HG02870 (cell line): Measurements from ENCODE around the gene C16orf95.

Source experiments
- ATAC-seq: cut with Tn5 transposase; IDR thresholded peaks from one replicate; pipeline ENCODE4 v1.9.1; 2021; ENCODE audit warnings: mild to moderate bottlenecking, moderate library complexity; ENCODE audit not compliant: unreplicated experiment

C16orf95 gene

GRCh38 chr16:87319997-87320491 is 2.9 kb upstream of the C16orf95 start:
- no peak for ATAC-seq

GRCh38 chr16:87319011-87319410 is 1.8 kb upstream of the C16orf95 start:
- no peak for ATAC-seq

- no peak for ATAC-seq
Measured at GRCh38 chr16:87317750-87318644, 805 bp upstream of the C16orf95 start.

DNA sequence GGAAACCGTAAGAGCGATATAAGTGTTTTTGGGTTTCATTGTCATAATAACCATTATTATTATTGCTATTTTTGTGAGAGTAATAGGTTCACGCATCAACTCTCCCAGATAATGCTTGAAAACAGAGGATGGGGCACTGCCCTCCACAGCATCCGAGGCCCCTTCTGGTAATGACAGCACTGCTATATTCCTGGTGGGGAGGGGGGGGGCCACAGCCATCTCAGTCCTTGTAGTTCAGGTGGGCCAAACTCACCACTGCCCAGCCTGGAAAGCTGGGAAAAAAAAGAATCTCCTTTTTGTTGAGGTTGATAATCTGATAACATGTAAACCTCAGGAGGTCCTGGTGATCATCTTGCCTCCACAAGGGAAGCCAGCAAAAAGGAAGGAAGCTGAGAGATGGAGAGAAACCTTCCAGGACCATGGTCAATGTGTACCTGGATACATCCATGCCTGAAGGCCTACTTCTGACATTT is 706 bp downstream of the C16orf95 start:
- no peak for ATAC-seq

- no peak for ATAC-seq
Measured at GRCh38 chr16:87314990-87315420, 2.2 kb downstream of the C16orf95 start.

- ATAC-seq = no peak
Measured at GRCh38 chr16:87312008-87312407, 5.2 kb downstream of the C16orf95 start.

GRCh38 chr16:87311387-87311786 is 5.8 kb downstream of the C16orf95 start:
- no peak for ATAC-seq

DNA sequence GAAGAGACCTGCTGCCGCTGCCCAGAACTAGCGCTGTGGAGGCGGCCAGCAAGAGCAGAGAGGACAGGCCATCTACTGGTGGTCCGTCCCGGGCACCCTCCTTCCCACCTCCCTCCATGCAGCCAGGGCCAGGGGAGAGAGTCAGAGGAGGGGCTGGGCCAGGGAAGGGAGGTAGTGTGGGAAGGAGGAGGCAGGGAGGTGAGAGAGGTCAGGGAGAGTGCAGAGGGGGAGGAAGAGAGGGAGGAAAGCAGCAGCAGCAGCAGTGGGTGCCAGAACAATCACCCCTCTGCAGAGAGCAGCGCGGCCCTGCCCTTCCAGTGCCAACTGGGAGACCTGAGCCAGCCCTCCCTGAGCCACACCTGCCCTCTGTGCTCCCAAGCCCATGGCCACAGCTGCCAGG is 6.6 kb downstream of the C16orf95 start:
- ATAC-seq = no peak

DNA sequence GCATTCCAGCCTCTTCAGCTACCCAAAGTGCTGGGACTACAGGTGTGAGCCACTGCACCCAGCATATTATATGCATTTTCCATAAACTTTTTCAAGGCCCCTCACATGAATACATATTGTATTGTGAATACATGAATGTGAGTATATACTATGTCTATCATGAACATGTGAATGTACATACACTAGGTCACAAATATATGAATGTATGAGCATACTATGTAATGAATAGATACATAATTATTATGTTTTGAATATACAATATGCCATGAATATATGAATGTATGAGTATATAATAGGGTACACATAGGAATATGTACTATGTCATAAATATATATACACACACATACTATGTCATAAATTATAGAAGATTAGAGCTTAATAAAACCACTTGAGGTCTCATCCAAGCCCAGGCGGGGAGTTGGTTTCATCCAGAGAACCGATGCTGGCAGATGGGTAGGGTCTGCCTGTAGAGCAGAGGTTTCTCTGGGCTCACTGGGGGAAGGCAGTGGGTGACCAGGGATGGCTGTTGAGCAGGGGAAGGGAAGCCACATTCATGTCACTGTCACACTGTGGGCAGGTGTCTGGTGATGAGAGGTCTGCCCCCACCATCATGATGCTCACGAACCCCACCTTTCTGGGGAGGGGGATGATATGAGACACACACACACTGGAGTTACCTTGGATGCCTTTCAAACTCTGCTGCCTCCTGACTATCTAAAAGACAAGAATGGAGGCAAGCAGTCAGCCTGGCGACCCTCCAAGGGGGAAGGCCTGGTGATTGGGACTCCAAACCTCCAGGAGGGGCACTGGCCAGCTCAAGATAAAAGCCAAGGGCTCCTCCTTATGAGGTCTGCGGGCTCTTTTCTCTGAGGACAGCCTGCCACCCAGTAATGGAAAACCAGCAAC is 7.3 kb downstream of the C16orf95 start:
- ATAC-seq = no peak

GRCh38 chr16:87308826-87309225 is 8.4 kb downstream of the C16orf95 start:
- ATAC-seq = no peak

DNA sequence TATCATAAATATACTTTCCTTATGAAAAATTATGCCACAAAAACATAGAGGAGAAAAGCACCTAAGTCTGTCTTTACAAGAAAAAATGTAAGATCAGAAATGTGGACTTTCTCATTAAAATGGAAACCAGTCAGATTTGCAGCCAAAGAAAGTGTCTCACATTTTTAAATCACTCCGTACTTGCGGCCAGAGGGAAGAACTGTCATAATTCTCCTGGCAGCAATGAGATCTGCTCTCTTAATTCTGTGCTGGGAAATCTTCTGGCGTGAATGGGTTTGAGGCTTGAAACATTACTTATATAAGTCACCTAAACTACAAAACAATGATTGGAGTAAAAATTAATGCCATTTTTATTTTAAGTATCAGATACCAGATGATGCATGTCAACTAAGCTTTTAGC is 10.7 kb downstream of the C16orf95 start:
- ATAC-seq = no peak

GRCh38 chr16:87305505-87306391 is 11.4 kb downstream of the C16orf95 start:
- no peak for ATAC-seq

- ATAC-seq = no peak
Measured at GRCh38 chr16:87304951-87305350, 12.2 kb downstream of the C16orf95 start.

- no peak for ATAC-seq
Measured at GRCh38 chr16:87303962-87304521, 13.2 kb downstream of the C16orf95 start.

DNA sequence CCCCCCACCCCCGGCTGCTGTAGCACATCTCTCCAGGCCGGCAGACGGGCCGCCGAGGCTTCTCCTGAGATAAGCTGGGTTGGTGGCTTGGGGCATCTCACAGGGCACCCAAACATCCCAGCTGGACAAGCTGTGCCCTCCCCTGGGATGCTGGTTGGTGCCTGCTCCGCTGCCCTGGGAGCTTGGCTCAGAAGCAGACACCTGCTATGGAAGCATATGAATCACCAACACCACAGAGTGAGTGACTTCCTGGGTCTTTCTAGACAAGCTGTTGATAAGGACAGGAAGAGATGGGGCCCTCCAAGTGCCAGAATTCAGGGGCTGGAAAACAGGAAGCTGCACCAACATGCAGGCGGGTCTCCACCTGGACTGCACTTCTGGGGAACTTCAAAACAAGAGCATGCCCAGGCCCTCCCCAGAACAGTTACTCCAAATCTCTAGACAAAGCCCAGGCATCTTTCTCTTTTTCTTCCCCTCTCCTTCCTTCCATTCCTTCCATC is 13.7 kb downstream of the C16orf95 start:
- ATAC-seq = no peak

DNA sequence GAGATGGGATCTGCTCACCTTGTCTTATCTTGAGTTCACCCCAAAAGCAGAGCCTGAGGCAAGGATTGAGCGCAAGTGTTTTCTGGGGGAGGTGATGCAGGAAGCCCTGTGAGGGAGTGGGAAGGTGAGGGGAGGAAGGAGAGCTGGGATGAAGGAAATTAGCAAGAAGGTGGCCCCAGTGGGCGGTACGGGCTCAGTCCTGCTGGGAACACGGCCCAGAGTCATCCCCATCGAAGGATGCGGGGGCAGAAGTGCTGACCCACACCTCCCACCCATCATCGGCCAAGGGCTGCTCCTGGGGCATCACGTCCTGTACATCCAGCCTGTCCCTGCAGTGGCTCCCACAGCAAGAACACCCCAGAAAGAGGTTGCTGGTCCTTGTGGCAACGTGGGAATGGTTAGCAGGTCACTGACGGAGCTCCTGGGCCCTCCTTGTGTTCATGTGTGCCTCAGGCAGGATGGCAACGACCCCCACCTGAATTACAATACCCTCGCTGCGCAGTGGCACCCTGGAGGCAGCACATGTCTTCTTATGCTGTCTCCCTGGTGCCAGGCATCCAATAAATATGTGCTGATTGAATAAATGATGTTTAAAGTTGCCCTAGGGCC is 18.2 kb downstream of the C16orf95 start:
- no peak for ATAC-seq

GRCh38 chr16:87297918-87298631 is 19.1 kb downstream of the C16orf95 start:
- ATAC-seq = no peak

DNA sequence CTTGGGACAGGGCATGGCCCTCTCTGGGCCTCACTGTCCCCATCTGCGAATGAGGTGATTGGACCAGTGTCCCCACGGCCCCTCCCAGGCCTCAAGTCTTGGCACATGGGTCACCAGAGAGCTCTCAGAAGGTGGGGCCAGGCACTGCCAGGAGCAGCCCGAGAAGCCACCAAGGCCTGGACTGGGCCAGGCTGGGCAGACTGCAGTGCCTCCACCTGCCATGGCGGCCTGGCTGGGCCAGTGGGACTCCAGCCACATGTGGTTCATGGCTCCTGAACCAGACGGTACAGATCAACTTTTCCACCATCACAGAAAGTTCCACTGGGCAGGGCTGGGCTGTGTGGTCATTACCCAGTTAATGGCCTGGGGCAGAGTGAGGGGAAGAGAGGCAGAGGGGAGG is 19.8 kb downstream of the C16orf95 start:
- no peak for ATAC-seq
